ENCODE results near the gene DNAJC22. TPM values are rescaled to one million over a fixed set of nuclear protein-coding genes. Genes with fewer than 3 reads are reported as not detected.

Gene DNAJC22
- total and polyA plus RNA-seq, 9 of the 15 experiments (the other 6 are each of a cell fraction or from before 2014, with no cell fraction given): 0.10 to 1.2 (median 0.47) TPM

DNA sequence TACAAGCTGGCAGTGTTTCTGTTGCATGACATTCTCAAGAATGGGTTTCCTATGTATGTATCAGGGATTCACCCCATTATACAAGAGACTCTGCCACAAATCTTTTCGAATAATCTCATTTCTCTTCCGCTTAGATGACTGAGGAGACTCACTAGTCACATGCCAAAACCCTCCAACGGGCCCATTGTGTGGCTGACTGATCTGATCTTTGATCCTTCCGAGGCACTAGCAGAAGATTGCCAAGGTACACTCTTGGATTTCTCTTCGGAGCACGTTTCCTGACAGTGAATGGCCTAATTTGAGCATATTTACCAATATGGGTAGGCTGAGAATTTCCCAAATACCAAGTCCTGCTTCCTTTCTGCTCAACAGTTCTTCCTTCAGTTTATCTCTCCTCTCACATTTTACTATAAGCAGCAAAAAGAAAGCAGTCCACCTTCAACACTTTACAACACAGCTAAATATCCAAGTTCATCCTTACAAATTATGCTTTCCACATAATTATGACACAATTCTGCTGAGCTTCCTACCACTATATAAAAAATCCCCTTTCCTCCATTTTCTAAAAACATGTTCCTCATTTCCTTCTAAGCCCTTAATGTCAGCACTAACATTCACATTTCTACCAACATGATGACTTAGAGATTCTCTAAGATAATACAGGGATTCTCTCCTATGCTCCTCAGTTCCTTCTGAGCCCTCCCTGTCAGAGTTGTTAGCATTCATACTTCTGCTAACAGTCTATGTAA lies 40.8 kb upstream of the DNAJC22 start (continued):
- TF ChIP-seq, protein P1, sequence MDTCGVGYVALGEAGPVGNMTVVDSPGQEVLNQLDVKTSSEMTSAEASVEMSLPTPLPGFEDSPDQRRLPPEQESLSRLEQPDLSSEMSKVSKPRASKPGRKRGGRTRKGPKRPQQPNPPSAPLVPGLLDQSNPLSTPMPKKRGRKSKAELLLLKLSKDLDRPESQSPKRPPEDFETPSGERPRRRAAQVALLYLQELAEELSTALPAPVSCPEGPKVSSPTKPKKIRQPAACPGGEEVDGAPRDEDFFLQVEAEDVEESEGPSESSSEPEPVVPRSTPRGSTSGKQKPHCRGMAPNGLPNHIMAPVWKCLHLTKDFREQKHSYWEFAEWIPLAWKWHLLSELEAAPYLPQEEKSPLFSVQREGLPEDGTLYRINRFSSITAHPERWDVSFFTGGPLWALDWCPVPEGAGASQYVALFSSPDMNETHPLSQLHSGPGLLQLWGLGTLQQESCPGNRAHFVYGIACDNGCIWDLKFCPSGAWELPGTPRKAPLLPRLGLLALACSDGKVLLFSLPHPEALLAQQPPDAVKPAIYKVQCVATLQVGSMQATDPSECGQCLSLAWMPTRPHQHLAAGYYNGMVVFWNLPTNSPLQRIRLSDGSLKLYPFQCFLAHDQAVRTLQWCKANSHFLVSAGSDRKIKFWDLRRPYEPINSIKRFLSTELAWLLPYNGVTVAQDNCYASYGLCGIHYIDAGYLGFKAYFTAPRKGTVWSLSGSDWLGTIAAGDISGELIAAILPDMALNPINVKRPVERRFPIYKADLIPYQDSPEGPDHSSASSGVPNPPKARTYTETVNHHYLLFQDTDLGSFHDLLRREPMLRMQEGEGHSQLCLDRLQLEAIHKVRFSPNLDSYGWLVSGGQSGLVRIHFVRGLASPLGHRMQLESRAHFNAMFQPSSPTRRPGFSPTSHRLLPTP (IDR thresholded peaks at IDR 0.05; ENCODE audit: borderline replicate concordance, extremely low read depth, insufficient read length): no peak
- TF ChIP-seq POLR2AphosphoS5 (IDR thresholded peaks at IDR 0.05; ENCODE audit: control insufficient read depth, insufficient read depth, low read depth, low read length) (no peak), ZNF445 (CRISPR knock-in tag; IDR thresholded peaks at IDR 0.05; ENCODE audit: low read depth) (no peak), RAD51 (IDR thresholded peaks at IDR 0.05; ENCODE audit: borderline replicate concordance, low read depth) (no peak), CEBPG (CRISPR knock-in tag; IDR thresholded peaks at IDR 0.05) (no peak), CEBPG (tag; conservative IDR thresholded peaks at IDR 0.05 in 1 of 2, IDR thresholded peaks at IDR 0.05 in 1 of 2) (no peak), ZBTB17 (CRISPR knock-in tag; IDR thresholded peaks at IDR 0.05) (no peak), TGIF2 (CRISPR knock-in tag; IDR thresholded peaks at IDR 0.05) (no peak), NR2C2 (CRISPR knock-in tag; IDR thresholded peaks at IDR 0.05) (no peak), NR2C2 (tag; IDR thresholded peaks at IDR 0.05) (no peak), ZSCAN29 (IDR thresholded peaks at IDR 0.05) (no peak), SAFB (IDR thresholded peaks at IDR 0.05; ENCODE audit: borderline replicate concordance, low read depth, low read length) (no peak), SIN3A (IDR thresholded peaks at IDR 0.05; ENCODE audit: borderline replicate concordance in 2 of 2, control insufficient read depth in 1 of 2, low read depth in 2 of 2, low read length in 2 of 2) (no peak), EZH2 (IDR thresholded peaks at IDR 0.05; ENCODE audit: borderline replicate concordance, low read depth, low read length) (no peak), ZNF785 (CRISPR knock-in tag; IDR thresholded peaks at IDR 0.05) (no peak), BMI1 (IDR thresholded peaks at IDR 0.05; ENCODE audit: low read length) (no peak)
- TF ChIP-seq, protein P2, sequence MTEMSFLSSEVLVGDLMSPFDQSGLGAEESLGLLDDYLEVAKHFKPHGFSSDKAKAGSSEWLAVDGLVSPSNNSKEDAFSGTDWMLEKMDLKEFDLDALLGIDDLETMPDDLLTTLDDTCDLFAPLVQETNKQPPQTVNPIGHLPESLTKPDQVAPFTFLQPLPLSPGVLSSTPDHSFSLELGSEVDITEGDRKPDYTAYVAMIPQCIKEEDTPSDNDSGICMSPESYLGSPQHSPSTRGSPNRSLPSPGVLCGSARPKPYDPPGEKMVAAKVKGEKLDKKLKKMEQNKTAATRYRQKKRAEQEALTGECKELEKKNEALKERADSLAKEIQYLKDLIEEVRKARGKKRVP (CRISPR knock-in tag; IDR thresholded peaks at IDR 0.05): no peak
- TF ChIP-seq, protein P3, sequence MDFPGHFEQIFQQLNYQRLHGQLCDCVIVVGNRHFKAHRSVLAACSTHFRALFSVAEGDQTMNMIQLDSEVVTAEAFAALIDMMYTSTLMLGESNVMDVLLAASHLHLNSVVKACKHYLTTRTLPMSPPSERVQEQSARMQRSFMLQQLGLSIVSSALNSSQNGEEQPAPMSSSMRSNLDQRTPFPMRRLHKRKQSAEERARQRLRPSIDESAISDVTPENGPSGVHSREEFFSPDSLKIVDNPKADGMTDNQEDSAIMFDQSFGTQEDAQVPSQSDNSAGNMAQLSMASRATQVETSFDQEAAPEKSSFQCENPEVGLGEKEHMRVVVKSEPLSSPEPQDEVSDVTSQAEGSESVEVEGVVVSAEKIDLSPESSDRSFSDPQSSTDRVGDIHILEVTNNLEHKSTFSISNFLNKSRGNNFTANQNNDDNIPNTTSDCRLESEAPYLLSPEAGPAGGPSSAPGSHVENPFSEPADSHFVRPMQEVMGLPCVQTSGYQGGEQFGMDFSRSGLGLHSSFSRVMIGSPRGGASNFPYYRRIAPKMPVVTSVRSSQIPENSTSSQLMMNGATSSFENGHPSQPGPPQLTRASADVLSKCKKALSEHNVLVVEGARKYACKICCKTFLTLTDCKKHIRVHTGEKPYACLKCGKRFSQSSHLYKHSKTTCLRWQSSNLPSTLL (IDR thresholded peaks at IDR 0.05): no peak
- TF ChIP-seq, protein P4, sequence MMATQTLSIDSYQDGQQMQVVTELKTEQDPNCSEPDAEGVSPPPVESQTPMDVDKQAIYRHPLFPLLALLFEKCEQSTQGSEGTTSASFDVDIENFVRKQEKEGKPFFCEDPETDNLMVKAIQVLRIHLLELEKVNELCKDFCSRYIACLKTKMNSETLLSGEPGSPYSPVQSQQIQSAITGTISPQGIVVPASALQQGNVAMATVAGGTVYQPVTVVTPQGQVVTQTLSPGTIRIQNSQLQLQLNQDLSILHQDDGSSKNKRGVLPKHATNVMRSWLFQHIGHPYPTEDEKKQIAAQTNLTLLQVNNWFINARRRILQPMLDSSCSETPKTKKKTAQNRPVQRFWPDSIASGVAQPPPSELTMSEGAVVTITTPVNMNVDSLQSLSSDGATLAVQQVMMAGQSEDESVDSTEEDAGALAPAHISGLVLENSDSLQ (IDR thresholded peaks at IDR 0.05): peak; percentile 41; the same call in 1 of the 2 replicates
- TF ChIP-seq, protein P5, sequence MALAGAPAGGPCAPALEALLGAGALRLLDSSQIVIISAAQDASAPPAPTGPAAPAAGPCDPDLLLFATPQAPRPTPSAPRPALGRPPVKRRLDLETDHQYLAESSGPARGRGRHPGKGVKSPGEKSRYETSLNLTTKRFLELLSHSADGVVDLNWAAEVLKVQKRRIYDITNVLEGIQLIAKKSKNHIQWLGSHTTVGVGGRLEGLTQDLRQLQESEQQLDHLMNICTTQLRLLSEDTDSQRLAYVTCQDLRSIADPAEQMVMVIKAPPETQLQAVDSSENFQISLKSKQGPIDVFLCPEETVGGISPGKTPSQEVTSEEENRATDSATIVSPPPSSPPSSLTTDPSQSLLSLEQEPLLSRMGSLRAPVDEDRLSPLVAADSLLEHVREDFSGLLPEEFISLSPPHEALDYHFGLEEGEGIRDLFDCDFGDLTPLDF (CRISPR knock-in tag; IDR thresholded peaks at IDR 0.05): no peak
